ENCODE data around the gene GANC.

The GANC gene

GRCh38 chr15:42364529-42364928 is 91.5 kb downstream of the GANC start:
- ChIA-PET POLR2A (no interaction called here), CTCF (interaction anchor here (1.0 kb wide), 1 partner anchor 9 kb away, joined by 5 read pairs; no protein-coding TSS in a partner anchor)
- no peak for DNase-seq (ENCODE audit: extremely low spot score)
- no peak for TF ChIP-seq CTCF (IDR thresholded peaks at IDR 0.05; ENCODE audit: control extremely low read depth, extremely low read depth, low read depth, missing control alignments)

DNA sequence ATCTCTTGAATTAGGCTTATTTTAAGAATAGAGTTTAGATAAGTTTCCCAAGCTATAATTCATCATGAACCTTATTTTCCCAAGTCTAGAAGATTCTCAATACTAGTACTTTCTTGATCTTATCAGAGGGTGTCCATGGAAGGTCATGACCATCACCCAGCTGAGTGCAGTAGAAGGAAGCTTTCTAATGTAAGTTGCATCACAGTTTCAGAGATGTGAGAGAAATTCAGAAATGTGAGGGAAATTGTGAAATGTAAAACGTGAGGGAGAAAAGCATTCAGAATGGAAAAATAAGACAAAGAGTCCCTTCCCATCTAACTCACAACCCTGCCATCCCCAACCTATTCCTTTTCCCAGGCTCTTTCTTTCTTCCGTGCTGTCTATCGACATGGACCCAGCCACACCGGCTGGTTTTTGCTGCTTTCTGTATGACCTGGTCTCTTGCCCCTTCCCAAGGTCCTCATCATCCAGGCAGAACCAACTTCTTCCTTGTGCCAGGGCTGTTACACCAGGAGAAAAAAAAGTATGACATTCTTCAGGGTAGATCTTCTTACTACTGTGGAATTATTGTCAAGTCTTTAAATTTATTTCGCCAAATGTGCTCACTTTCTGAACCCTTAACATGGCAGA is 93.0 kb downstream of the GANC start:
- POLR2A ChIA-PET = no interaction called here
- DNase-seq (ENCODE audit: extremely low spot score) = no peak
- no peak for TF ChIP-seq CTCF (IDR thresholded peaks at IDR 0.05; ENCODE audit: control extremely low read depth, extremely low read depth, low read depth, missing control alignments)
- CTCF ChIA-PET = interaction anchor here (1.4 kb wide), 1 partner anchor 19 kb away, joined by 5 read pairs; no protein-coding TSS in a partner anchor

GRCh38 chr15:42367041-42367440 is 94.0 kb downstream of the GANC start:
- ChIA-PET POLR2A (interaction anchor here (0.6 kb wide), 1 partner anchor 394 kb away, joined by 3 read pairs; no protein-coding TSS in a partner anchor), CTCF (interaction anchor here (1.0 to 1.2 kb wide), 2 partner anchors 18 to 21 kb away, joined by 3 to 4 read pairs; no protein-coding TSS in a partner anchor)
- DNase-seq (ENCODE audit: extremely low spot score) = no peak
- no peak for TF ChIP-seq CTCF (IDR thresholded peaks at IDR 0.05; ENCODE audit: control extremely low read depth, extremely low read depth, low read depth, missing control alignments)

DNA sequence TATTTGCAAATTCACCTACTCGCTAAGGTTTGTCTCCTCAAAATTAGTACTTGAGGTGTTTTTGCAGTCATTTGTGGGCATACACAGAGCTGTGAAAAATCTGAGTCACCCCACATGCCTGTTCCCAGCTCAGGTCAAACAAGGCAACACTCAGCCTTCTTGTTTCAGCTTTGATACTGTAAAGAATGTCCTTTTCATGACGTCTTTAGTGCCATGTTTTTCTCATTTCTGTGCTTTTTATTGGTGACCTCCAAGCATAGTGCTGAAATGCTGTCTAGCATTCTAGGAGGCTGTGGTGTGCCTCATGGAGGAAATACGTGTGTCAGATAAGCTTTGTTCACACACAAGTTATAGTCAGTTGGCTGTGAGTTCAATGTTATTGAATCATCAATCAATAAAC is 95.1 kb downstream of the GANC start:
- ChIA-PET POLR2A (no interaction called here), CTCF (interaction anchor here (1.0 to 1.2 kb wide), 3 partner anchors 17 to 20 kb away, joined by 3 to 4 read pairs (median 4); no protein-coding TSS in a partner anchor)
- TF ChIP-seq CTCF (IDR thresholded peaks at IDR 0.05; ENCODE audit: control extremely low read depth, extremely low read depth, low read depth, missing control alignments) = no peak
- DNase-seq (ENCODE audit: extremely low spot score) = no peak

DNA sequence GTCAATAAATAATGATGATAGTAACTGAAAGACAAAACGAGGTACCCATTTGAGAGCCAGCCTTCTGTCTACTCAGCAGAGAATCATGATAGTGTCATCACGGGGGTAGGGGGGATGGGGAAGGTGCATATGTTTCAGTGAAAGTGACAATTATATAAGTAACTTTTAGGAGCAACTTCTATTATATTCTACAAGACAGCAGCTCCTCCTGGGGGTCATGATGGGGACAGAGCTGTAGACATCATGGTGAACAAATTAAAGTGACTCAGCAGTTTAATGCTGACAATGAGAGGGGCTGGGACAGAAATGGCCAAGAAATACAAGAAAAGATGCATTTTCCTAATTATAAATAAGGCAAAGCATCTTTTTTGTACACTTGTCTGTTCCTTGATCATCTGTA is 98.1 kb downstream of the GANC start:
- TF ChIP-seq CTCF (IDR thresholded peaks at IDR 0.05; ENCODE audit: control extremely low read depth, extremely low read depth, low read depth, missing control alignments) = no peak
- no peak for DNase-seq (ENCODE audit: extremely low spot score)
- CTCF ChIA-PET = interaction anchor here (1.1 kb wide), 1 partner anchor 14 kb away, joined by 3 read pairs; no protein-coding TSS in a partner anchor
- POLR2A ChIA-PET = no interaction called here

DNA sequence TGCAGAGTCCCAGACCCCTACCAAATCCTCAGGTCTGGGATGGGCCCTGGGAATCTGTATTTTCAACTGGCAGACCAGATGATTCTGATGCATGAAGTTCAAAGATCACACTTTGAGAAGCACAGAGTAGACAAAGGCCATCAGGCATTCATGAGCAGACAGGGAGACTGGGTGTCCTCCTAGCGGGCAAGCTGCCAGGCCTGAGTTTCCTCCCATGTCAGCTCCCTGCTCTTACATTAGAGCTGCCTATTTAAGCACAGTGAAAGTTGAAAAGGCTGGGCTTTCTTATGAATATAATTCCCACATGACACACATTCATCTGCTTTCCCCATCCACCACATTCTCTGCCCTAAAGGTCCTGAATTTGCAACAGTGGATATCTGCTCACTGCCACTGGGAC is 100.3 kb downstream of the GANC start:
- POLR2A ChIA-PET = no interaction called here
- DNase-seq (ENCODE audit: extremely low spot score) = no peak
- CTCF ChIA-PET = interaction anchor here (1.5 to 2.6 kb wide), 2 partner anchors 9 to 12 kb away, joined by 5 to 11 read pairs; no protein-coding TSS in a partner anchor
- no peak for TF ChIP-seq CTCF (IDR thresholded peaks at IDR 0.05; ENCODE audit: control extremely low read depth, extremely low read depth, low read depth, missing control alignments)
